H1 (cell line): ENCODE data around the gene IL1R1.

Experiments used
- NRF1 ChIP-seq: IDR thresholded peaks from 2 replicates; pipeline ENCODE4 v1.6.1; 2011; ENCODE audit warnings: mild to moderate bottlenecking, low read depth, low read length, improper control_type of control experiment
- TF ChIP-seq, protein P1 (sequence below), 3 experiments: IDR thresholded peaks; 1 replicate in 2 of 3; 2 replicates in 1 of 3; pipeline versions ENCODE4 v1.5.1 to v1.6.1; 2011; ENCODE audit warnings: low read length in 3 of 3, mild to moderate bottlenecking in 3 of 3, inconsistent platforms in 2 of 3, low read depth in 1 of 3, moderate library complexity in 1 of 3; ENCODE audit not compliant: insufficient read depth in 1 of 3; ENCODE audit errors: control extremely low read depth in 1 of 3
- TF ChIP-seq, protein P2 (sequence below): IDR thresholded peaks from 2 replicates; pipeline ENCODE4 v1.6.1; 2011; ENCODE audit warnings: low read length, improper control_type of control experiment
- TF ChIP-seq, protein P3 (sequence below): IDR thresholded peaks from 2 replicates; pipeline ENCODE4 v1.6.1; 2012; ENCODE audit warnings: inconsistent platforms

DNA sequence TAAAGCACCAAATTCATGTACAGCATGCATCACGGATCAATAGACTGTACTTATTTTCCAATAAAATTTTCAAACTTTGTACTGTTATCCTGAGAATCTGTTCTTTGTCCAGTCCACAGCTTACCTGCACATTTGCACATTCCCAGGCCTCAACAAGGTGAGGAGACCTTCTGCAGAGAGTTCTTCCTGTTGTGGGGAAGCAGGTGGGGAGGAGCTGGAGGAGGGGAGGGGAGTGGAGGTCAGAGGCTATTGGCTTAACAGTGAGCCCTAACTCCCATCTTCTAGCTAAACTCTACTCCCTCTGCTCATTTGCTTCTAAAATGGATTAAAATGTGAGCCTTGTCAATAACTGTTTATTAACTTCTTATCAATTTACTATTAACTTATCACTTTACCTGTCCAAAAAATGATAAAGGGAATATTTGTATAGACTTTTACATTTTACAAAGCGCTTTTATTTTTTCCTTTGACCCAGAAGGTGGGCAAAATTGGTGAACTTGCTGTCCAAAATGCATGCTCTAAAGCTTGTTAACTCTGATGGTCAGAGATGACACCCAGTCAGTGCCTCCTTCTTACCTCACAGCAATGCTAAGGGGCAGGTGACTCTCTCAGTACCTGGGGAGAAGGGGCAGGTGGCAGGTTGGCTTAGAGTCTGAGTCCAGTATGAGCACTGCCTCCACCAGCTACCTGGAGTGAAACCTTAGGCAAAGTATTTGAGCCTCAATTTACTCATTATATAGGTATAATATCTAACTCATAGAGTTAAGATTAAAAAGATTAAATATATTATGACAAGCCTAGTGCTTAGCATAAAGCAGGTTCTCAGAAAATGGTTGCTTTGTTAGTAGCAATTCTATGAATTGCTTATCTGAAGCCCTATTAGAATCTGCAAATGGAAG, 37.5 kb downstream of the IL1R1 start:
- no peak for TF ChIP-seq NRF1
- TF ChIP-seq, protein P1, sequence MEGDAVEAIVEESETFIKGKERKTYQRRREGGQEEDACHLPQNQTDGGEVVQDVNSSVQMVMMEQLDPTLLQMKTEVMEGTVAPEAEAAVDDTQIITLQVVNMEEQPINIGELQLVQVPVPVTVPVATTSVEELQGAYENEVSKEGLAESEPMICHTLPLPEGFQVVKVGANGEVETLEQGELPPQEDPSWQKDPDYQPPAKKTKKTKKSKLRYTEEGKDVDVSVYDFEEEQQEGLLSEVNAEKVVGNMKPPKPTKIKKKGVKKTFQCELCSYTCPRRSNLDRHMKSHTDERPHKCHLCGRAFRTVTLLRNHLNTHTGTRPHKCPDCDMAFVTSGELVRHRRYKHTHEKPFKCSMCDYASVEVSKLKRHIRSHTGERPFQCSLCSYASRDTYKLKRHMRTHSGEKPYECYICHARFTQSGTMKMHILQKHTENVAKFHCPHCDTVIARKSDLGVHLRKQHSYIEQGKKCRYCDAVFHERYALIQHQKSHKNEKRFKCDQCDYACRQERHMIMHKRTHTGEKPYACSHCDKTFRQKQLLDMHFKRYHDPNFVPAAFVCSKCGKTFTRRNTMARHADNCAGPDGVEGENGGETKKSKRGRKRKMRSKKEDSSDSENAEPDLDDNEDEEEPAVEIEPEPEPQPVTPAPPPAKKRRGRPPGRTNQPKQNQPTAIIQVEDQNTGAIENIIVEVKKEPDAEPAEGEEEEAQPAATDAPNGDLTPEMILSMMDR (IDR thresholded peaks at IDR 0.05; ENCODE audit: control extremely low read depth in 1 of 3, insufficient read depth in 1 of 3, low read depth in 1 of 3, low read length in 3 of 3): no peak
- TF ChIP-seq, protein P2, sequence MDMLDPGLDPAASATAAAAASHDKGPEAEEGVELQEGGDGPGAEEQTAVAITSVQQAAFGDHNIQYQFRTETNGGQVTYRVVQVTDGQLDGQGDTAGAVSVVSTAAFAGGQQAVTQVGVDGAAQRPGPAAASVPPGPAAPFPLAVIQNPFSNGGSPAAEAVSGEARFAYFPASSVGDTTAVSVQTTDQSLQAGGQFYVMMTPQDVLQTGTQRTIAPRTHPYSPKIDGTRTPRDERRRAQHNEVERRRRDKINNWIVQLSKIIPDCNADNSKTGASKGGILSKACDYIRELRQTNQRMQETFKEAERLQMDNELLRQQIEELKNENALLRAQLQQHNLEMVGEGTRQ: no peak
- TF ChIP-seq, protein P3, sequence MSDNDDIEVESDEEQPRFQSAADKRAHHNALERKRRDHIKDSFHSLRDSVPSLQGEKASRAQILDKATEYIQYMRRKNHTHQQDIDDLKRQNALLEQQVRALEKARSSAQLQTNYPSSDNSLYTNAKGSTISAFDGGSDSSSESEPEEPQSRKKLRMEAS: no peak
